GM10266 (cell line): Measurements from ENCODE around the gene MYCL.

Source experiments
- DNase-seq: peaks from one replicate; pipeline ENCODE4 v3.0.0; 2012; ENCODE audit errors: extremely low spot score
- TF ChIP-seq, protein P1 (sequence below): IDR thresholded peaks from 2 replicates; pipeline ENCODE4 v1.5.1; 2012; ENCODE audit warnings: mild to moderate bottlenecking, low read depth; ENCODE audit not compliant: control insufficient read depth, insufficient read depth; ENCODE audit errors: missing control alignments

Gene MYCL

DNA sequence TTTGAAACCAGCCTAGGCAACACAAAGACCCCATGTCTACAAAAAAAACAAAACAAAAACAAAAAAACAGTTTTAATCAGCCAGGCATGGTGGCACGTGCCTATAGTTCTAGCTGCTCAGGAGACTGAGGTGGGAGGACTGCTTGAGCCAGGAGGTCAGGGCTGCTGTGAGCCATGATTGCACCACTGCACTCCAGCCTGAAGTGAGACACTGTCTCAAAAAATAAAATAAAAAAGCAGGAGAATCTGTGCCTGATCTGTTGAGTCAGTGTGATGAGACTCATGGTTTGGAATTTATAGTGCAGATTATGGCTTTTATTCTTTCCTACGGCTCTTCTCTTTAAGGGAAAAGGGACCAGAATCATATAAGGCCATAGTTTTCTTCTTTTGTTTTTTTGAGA, 35.0 kb downstream of the MYCL start:
- TF ChIP-seq, protein P1, sequence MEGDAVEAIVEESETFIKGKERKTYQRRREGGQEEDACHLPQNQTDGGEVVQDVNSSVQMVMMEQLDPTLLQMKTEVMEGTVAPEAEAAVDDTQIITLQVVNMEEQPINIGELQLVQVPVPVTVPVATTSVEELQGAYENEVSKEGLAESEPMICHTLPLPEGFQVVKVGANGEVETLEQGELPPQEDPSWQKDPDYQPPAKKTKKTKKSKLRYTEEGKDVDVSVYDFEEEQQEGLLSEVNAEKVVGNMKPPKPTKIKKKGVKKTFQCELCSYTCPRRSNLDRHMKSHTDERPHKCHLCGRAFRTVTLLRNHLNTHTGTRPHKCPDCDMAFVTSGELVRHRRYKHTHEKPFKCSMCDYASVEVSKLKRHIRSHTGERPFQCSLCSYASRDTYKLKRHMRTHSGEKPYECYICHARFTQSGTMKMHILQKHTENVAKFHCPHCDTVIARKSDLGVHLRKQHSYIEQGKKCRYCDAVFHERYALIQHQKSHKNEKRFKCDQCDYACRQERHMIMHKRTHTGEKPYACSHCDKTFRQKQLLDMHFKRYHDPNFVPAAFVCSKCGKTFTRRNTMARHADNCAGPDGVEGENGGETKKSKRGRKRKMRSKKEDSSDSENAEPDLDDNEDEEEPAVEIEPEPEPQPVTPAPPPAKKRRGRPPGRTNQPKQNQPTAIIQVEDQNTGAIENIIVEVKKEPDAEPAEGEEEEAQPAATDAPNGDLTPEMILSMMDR: no peak
- no peak for DNase-seq

DNA sequence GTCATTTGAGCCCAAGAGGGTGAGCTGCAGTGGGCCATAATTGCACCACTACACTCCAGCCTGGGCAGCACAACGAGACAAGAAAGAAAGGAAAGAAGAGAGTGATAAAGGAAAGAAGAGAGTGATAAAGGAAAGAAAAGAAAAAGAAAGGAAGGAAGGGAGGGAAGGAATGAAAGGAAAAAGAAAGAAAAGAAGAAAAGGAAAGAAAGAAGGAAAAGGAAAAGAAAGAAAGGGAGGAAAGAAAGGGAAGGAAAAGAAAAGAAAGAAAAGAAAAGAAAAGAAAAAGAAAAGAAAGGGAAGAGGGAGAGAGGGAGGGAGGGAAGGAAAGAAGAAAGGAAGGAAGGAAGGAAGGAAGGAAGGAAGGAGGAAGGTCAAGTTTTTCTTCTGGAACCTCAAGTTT, 36.0 kb downstream of the MYCL start:
- no peak for DNase-seq
- TF ChIP-seq, protein P1: no peak

DNA sequence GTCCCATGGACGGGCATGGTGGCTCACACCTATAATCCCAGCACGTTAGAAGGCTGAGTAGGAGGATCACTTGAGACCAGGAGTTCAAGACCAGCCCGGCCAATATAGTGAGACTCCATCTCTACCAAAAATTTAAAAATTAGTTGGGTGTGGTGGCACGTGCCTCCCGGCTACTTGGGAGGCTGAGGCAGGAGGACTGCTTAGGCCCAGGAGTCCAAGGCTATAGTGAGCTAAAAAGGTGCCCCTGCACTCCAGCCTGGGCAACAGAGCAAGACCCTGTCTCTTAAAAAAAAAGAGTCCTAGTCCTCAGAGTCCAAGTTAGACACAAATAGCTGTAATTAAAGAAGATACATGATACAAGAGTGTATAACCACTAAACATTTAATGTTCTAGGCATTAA, 38.5 kb downstream of the MYCL start:
- TF ChIP-seq, protein P1: no peak
- DNase-seq: no peak

DNA sequence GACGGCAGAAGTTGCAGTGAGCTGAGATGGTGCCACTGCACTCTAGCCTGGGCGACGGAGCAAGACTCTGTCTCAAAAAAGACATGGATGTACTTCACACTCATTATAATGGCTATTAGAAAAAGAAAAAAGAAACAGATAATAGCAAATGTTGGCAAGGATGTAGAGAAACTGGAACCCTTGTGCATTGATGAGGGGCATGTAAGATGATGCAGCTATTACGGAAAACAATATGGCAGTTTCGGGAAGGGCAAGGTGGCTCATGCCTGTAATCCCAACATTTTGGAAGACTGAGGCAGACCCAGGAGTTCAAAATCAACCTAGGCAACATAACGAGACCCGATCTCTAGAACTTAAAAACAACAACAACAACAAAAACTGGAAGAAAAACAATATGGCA, 40.7 kb downstream of the MYCL start:
- DNase-seq: no peak
- TF ChIP-seq, protein P1: no peak

DNA sequence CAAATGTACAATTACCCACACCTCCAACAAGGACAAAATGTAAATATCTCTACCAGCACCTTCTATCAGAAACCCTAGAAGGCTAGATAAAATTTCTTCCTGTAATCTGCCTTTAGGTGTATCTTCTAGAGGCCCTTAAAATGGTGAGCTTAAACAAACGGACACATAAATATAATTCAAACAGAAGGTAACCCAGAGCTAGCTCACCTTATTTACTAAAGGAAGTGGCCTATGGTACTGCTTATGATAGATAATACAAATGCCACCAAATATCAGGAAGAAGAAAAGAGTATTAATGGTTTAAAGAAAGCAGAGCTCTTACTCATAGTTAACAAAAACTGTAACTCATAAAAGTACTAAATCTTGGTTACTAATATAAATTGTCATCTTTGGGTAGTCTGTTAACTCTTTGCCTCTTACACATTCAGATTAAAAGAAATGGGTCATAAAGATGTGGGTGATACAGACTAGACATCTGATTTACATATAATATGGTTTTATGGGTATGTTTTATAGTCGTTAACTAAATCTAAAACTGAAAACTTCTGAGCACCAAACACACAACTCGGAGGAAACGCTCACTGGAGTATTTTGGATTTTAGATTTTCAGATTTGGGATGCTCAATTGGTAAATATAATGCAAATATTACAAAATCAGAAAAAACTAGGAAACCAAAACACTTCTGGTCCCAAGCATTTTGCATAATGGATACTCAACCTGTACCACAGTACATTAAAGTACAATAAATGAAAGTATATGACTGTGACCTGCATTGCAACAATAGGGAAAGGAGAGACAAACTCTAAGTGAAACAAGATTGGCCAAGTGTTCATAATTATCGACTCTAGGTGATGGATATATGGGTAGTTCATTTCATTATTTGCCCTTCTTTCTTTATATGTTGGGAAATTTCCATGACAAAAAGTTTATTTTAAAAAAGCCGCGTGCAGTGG, 41.6 kb downstream of the MYCL start:
- TF ChIP-seq, protein P1: no peak
- DNase-seq: no peak

DNA sequence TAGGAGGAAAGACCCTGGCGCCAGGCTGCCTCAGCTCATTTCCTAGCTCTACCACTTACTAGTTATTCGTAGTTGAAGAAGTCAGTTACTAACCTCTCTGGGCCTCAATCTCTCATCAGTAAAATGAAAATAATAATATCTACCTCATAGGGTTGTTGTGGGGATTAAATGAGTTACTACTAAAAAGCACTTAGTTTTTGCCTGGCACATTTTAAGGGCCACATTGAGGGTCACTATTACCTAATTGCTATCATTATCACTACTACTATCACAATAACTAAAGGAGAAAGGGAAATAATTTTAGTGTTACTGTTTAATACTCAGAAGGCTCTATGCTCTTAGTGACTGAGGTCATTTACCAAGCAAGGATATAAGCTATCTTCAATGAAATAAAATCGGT, 43.4 kb downstream of the MYCL start:
- no peak for DNase-seq
- TF ChIP-seq, protein P1: no peak

DNA sequence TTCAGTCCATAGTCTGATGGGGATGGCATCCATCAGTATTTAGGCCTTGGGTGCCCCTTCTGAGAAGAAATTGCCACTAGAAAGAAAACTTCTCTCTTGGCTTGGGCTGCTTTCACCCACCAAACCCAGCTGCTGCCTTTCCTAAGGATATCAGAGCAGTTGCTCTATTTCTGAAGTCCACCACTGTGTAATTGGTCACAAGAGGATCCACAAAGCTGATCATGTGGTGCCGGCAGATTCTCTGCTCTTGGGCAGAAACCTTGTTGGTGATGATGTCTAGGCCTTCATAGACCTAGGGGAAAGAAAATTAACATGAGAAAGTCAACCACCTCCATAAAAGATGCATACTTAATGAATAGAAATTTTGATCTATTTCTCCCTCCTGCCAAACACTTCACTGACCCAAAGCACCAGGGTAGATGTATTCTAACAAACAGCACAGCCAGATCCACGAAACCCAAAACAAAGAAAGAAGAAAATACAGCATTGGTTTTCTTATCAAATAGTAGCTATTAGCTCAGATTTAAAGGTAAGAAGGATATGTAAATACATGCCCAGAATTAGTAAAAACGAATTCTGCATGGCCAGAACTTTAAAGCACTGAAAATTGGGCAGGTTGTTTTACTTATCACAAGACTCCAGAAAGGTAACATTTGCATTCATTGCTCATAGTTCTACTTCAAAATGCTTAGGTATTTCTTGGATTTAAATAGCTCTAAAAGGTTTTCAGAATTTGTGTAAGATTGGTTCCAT, 44.4 kb downstream of the MYCL start:
- TF ChIP-seq, protein P1: no peak
- DNase-seq: no peak
